CD4-positive, alpha-beta T cell treated with Interleukin-10 for 1 hour (primary cell): Measurements from ENCODE around the gene LTO1.

Source experiments
- DNase-seq: peaks from one replicate; pipeline ENCODE4 v3.0.0-alpha.2; 2020

The LTO1 gene

GRCh38 chr11:69644071-69644961, 30.8 kb downstream of the LTO1 start:
- DNase-seq, result no peak

DNA sequence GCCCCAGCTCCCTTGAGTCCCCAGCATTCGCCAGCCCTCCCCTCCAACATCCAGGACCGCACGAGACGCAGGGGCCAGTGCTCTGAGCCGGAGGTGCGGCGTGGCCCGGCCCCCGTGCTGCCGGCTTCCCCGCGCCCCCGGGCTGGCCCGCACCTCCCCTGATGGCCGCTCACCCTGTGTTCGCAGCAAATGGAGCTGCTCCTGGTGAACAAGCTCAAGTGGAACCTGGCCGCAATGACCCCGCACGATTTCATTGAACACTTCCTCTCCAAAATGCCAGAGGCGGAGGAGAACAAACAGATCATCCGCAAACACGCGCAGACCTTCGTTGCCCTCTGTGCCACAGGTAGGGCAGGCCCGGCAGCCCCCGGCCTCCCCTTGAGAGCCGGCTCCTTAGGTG, 31.5 kb downstream of the LTO1 start:
- no peak for DNase-seq

DNA sequence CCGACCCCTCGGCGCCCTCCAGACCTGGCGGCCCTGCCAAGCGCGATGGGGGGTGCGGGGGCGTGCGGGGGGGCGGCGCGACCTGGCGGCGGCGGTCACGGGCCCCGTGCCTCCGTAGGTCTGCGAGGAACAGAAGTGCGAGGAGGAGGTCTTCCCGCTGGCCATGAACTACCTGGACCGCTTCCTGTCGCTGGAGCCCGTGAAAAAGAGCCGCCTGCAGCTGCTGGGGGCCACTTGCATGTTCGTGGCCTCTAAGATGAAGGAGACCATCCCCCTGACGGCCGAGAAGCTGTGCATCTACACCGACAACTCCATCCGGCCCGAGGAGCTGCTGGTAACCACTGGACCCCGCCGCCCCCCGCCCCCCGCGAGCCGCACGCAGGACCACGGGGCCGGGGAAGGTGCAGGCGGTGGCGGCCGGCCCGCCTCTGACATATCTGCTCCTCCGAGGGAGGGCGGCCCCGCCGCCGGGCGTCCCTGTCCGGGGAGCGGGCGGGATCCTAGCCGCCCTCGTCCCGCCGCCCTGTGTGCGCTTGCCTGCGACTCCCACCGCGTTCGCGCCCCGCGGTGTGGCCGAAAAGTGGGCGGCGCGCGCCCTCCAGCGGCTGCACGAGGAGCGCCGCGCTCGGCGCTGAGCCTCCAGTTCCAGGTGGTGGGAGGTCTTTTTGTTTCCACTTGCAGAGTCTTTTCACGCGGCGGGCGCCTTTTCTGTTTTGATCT, 32.1 kb downstream of the LTO1 start:
- peak; percentile 80 for DNase-seq

GRCh38 chr11:69642549-69642912, 32.6 kb downstream of the LTO1 start:
- peak; percentile 47 for DNase-seq

DNA sequence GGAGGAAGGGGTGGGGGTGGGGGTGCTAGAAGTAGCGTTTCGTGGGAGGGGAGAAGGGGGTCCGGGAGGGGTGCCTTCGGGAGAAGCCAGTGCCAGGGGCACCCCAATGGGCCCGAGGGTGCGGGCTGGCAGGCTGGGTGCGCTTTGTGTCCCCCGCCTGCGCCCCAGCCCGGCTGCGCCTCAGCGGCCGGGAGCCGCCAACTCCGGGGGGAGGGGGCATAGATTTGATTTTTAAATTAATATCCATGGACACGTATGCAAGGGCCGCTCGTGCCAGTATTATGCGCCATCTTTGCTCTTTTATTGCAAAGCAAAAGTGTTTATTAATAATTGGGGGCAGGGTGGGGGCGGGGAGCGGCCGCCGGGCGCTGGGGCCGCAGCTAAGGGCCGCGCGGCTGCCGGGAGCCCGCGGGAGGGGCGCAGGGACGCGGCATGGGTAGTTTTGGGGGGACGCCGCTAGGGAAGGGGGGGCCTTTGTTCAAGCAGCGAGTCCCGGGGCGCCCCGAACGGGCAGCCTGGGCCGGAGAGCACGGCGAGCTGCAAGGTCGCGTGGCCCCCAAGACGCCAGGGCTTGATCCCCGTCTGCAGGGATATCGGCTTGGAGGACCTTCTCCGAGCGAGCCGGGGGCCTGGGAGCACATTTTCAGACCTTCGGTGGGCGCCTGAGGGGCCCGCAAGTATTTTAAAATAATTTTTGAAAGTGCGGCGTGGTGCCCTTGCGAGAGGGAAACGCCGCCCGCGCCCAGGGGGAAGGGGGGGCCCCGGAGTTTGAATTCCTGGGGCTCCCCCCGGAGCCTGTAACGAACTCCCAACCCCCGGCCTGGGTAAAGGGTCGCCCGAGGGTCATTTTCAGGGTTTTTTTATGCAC, 33.2 kb downstream of the LTO1 start:
- no peak for DNase-seq

GRCh38 chr11:69640995-69641581, 34.1 kb downstream of the LTO1 start, which contains the start of gene CCND1:
TSS of gene CCND1 (plus strand) at chr11:69641156. CDS start at chr11:69641314, 158 bp downstream.
- peak; percentile 50 for DNase-seq

- no peak for DNase-seq
Measured at GRCh38 chr11:69640260-69640994, 34.7 kb downstream of the LTO1 start.

GRCh38 chr11:69639831-69640230, 35.3 kb downstream of the LTO1 start:
- no peak for DNase-seq

- no peak for DNase-seq
Measured at GRCh38 chr11:69638941-69639681, 36.0 kb downstream of the LTO1 start.

DNA sequence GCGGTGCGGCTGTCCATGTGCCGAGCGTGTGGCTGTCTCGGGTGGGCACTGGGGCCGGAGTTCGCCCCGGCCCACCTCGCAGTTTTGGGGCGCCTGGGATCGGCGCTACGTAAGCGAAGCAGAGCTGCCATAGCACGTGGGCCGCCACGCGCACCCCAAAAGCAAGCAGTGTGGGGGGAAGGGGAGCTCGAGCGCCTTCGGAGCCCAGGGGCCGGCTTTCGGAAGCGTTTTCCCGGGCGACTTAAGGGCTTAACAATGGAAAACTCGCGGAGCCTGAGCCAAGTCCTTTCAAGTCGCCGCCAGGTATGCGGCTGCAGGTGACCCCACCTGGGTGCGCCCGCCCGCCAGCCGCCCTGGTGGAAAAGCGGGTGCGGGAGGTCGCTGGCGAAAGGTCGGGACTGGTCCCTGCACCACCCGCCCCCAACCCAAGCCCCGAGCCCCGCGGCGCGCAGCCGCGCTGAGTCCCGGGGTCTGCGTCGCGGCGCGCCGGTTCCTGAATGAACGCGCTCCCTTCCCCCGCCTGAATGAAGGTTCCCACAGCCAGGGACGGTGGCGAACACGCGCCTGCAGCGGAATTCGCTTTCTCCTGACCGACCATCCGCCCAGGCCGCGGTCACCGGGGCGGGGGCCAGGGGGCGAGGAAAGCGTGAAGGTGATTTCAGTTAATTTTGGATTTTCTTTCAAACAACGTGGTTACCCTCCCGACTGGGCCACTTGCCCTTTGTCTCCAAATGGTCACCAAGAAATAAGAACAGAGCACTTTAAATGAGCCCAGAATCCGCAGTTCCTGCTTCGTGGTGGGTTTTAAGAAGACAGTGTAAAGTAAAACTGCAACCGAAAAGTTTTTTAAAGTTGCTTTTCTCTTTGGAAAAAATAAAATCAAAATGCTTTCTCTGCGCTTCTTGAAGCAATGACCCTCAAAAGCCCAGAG, 36.9 kb downstream of the LTO1 start:
- no peak for DNase-seq

DNA sequence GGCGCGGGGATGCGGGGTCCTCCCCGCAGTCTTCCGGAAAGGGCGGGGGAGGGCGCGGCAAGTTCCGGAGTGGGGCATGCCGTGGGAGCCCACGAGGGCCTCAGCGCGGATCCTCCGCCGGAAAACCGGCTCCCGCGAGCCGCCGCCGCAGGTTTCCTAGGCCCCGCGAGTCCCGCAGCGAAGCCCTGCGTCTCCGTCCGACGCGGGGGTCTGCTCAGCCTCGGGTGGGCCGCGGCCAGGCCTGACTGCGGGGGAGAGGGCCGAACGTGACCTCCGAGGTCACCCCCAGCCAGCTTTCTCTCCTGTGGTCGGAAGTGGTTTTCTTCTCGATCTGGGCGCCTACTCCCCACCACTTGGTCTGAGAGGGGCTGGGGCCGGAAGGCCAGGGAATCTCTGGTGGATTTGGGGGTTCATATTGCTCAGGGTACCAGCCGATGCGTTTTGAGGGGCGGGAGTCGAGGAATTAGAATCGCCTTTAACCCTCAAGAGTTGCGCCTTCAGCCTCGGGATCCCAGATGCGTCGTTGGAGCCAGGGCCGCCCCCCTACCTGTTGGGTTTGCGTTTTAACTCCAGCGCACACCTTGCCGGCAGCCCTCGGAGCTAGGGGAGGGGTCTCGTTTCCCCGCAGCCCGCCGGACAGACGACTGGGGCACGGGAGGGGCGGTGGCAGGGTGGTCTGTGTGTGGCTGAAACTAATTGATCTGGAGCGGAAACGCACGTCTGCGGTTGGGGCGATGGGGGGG, 37.8 kb downstream of the LTO1 start:
- no peak for DNase-seq

DNA sequence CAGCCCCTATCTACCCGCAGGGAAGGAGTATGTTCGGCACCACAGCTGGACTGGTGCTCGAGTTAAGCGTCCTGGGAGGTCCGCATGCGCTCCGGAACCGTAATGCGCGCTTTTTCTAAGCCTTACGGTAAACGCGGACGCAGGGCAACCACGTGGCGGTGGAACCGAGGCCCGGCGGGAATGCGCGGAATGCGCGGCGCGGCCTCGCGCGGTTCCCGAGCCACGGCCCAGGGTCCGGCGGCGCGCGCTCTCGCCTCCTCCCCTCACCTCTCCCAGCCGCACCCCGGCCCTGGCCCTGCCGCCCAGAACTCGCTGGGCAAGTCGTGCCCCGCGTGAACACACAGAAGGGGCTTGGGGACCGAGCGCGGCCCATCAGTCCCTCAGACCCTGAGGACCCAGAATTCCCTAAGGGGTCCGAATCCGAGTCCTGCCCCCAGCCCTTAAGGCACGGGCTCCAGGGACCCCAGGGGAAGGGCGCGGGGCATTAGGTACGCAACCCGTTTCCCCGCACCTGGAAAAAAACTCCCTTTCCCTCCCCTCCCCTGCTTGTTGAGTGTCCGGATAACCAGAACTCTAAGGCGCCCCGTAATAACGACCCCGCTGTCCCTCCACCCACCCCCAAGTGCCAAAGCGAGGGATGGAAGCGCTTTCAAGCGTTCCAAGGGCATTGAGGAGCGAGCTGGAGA, 38.5 kb downstream of the LTO1 start:
- no peak for DNase-seq

DNA sequence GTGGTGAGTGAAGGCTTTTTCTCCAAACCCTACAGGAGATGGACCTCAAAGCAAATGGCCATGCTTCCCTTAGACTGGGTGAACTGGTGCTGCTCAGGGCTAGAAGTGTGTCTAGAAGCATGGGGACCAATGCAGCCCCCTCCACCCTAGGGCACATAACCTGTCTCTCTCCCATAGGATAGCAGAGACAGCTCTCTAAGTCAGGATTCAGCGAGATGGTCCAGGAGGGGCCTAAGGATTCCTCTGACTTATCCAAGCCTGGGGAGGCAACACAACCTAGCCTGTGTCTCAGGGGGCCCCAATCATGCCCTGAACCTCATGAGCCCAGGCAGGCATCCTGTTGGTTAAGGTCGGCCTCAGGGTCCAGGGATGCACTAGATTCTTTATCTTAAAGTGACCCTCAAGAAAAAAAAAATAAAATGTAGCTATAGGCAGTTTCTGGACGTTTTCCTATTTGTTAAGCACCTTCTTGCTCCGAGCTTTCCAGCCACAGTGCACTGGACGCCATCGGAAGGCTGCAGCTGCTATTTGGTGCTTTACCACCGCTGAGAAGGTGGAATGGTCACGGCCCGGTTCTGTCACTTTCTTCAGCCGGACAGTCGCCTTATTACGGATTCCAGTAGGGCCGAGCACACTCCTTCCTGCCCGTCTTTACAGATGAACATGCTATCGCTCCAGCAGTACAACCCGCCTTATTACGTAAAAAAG, 39.2 kb downstream of the LTO1 start:
- DNase-seq, result no peak

DNA sequence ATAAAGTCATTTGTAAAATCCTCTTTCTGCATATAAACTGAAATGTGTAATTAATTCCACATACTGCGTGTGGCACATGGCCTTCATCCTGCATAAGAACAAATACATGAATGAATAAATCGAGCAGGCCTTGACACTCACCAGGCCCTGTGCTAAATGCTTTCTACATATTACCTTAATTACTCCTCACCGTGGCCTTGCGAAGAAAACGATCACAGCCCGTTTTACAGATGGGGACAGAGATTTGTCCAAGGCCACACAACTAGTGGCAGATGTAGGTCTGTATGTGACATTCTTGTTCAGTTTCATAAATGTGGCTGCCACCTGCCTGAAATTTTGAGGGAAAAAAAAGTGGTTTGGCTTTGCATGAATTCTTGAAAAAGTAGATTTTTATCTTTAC, 40.0 kb downstream of the LTO1 start:
- DNase-seq, result no peak

DNA sequence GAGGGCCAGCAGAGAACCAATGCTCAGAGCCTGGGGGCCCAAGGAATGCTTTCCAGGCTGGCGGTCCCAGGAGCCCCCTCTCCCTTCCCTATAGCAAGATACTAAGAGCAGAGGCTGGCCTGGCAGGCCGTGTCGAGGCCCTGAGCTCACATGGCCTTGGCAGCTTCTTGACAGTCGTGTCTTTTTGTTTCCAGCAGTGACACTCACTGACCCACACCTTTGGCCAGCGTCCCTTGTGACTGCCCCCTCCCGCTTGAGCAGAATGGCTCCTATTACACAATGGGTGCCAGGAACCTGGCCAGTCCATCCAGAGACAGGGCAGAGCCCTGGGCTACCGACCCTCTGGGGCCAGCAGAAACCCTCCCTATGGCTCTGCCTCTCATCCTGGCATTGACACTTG, 40.6 kb downstream of the LTO1 start:
- no peak for DNase-seq

DNA sequence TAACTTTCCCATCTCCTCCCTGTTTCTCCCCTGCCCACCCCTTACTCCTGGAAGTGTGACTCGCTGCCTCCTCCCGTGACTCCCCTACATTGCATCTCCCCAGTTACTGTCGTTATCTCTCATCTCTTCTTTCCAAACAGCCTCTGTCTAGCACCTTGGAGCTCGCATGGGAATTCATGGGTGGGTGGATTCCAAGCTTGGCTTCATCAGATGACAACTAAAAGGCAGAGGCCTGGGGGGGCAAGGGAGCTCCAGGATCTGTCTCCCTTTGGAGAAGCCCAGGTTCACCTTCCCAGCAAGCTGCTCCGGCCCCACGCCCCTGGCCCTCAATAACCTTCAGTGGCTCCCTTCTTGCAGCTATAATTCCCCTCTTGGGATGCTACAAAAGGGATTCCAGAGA, 41.1 kb downstream of the LTO1 start:
- DNase-seq, result no peak

- no peak for DNase-seq
Measured at GRCh38 chr11:69632900-69633299, 42.3 kb downstream of the LTO1 start.

DNA sequence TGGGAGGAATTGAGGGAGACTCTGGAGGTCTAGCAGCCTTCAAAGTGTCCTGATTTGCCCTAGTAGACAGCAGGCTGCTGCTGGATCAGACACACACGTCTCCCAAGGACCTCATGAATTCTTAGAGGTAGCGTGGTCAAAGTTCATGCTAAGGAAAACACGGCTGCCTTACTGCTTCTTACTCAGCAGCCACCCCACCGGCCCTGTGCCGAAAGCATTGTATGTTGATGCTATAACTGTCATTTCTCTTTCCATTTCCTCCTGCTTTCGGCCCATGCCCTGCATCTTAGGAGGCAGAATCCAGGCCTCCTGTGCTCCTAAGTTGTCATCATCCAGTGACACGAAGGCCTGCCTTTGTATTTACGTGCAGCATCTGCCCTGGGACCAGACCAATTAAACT, 44.7 kb downstream of the LTO1 start:
- DNase-seq, result no peak
